ENCODE results near the gene TBX18. TPM values are rescaled to one million over a fixed set of nuclear protein-coding genes. Genes with fewer than 3 reads are reported as not detected.

TBX18 gene
- total and polyA plus RNA-seq, 2 of the 4 experiments (the other 2 are of a cell fraction): 0.86 to 1.3 TPM

- 11% methylated on average over 3 of the region's 14 CpGs; no CpG with 5 or more reads in 1 of the 2 experiments for WGBS, 2 experiments (ENCODE audit: extremely low coverage in 2 of 2, insufficient read length in 1 of 2)
- Histone ChIP-seq H4K20me1 (ENCODE audit: insufficient read depth, low read length) (no peaks in the 10 kb centered on the region), H4K91ac (ENCODE audit: insufficient read depth, low read depth, low read length) (no peak overlapping the region), H2BK120ac (ENCODE audit: low read depth, low read length) (no peak overlapping the region), H2BK5ac (ENCODE audit: low read depth, low read length, poor library complexity, severe bottlenecking) (no peak overlapping the region), H3K18ac (ENCODE audit: low read depth, low read length) (no peak overlapping the region), H3K36me3 (ENCODE audit: control insufficient read depth, insufficient read depth, low read length) (no peaks in the 10 kb centered on the region), H3K9me3 (ENCODE audit: control insufficient read depth, insufficient read depth, low read length) (peaks cover 8% of the 10 kb centered on the region), H3K4me2 (ENCODE audit: low read depth, low read length) (no peak overlapping the region), H3K9me1 (ENCODE audit: insufficient read depth, low read length) (no peaks in the 10 kb centered on the region), H3K4me3 (ENCODE audit: insufficient read depth, low read depth, low read length) (no peak overlapping the region), H3K23ac (ENCODE audit: low read depth, low read length) (no peak overlapping the region), H2AFZ (replicated peaks; ENCODE audit: low read length, poor library complexity) (no peak overlapping the region), H2AK9ac (replicated peaks; ENCODE audit: low read depth, low read length, poor library complexity) (no peak overlapping the region), H2AK5ac (ENCODE audit: low read depth, low read length) (no peak overlapping the region), H2BK20ac (ENCODE audit: low read depth, low read length) (no peak overlapping the region), H3K4ac (ENCODE audit: low read depth, low read length) (no peak overlapping the region), H2BK15ac (ENCODE audit: low read depth, low read length) (no peak overlapping the region), H3K56ac (ENCODE audit: extremely low read depth, insufficient read depth, low read length) (no peak overlapping the region), H3K4me1 (ENCODE audit: control insufficient read depth, insufficient read depth, low read length) (no peaks in the 10 kb centered on the region), H3K27ac (ENCODE audit: insufficient read depth, low read length) (no peak overlapping the region), H3K79me1 (ENCODE audit: low read depth in 1 of 2, low read length in 2 of 2) (no peaks in the 10 kb centered on the region), H3K27me3 (ENCODE audit: control insufficient read depth, insufficient read depth, low read length) (peaks cover 76% of the 10 kb centered on the region), H4K5ac (ENCODE audit: low read depth, low read length) (no peak overlapping the region), H3K9ac (ENCODE audit: low read depth, low read length) (no peak overlapping the region), H3K14ac (replicated peaks; ENCODE audit: low read depth, low read length) (no peak overlapping the region), H4K8ac (ENCODE audit: low read depth in 2 of 2, low read length in 2 of 2) (no peak overlapping the region)
- ATAC-seq (ENCODE audit: low read depth): no peak
- dilution Hi-C loops (cut with HindIII; ENCODE audit: low sequenced_read_pairs, unreplicated experiment) (no loop called here), intact Hi-C loops (cut with micrococcal nuclease) (loop anchor here (10.0 kb wide), 1 partner anchor 557 kb away; no protein-coding TSS in a partner anchor), in situ Hi-C loops (cut with MboI; ENCODE audit: low sequenced_read_pairs) (loop anchor here (10.0 kb wide), 1 partner anchor 343 kb away; no protein-coding TSS in a partner anchor)
- no peak for DNase-seq
- POLR2A ChIA-PET (ENCODE audit: unreplicated experiment): no interaction called here
- TF ChIP-seq CHD1 (IDR thresholded peaks at IDR 0.05; ENCODE audit: low read depth, low read length) (no peak), USF2 (IDR thresholded peaks at IDR 0.05; ENCODE audit: low read depth, low read length) (no peak), RAD21 (IDR thresholded peaks at IDR 0.05; ENCODE audit: low read length) (no peak)
- no TSS peak for BruUV-seq (replicated peaks)
- CTCF ChIA-PET: no interaction called here
Measured at GRCh38 chr6:84767526-84768201, 3.3 kb upstream of the TBX18 start.
